ENCODE data around the gene C5orf24.

C5orf24 gene

GRCh38 chr5:134904610-134905245 lies 59.0 kb downstream of the C5orf24 start, which contains the start of gene PCBD2:
PCBD2 (plus strand) TSS chr5:134905131; CDS start chr5:134905140, 9 bp downstream.
- H3K9me3 ChIP-seq (ENCODE audit: severe bottlenecking) = no peaks in the 10 kb centered on the region
- peak; percentile 99 for TF ChIP-seq CTCF (IDR thresholded peaks at IDR 0.05; ENCODE audit: poor library complexity, severe bottlenecking)
- ATAC-seq (ENCODE audit: low read depth) (peak; percentile 86), DNase-seq (ENCODE audit: low spot score) (peak; percentile 93)
- H3K4me3 ChIP-seq (ENCODE audit: severe bottlenecking) = peak within 1 kb of the TSS; percentile 72
- peak within 1 kb of the TSS; percentile 90 for H3K27ac ChIP-seq (ENCODE audit: poor library complexity, severe bottlenecking)
- no peaks in the 10 kb centered on the region for H3K4me1 ChIP-seq (ENCODE audit: insufficient read depth, poor library complexity, severe bottlenecking)
- H3K27me3 ChIP-seq (ENCODE audit: insufficient read depth, poor library complexity, severe bottlenecking) = no peaks in the 10 kb centered on the region
- peaks cover 14% of the 10 kb centered on the region for H3K36me3 ChIP-seq (ENCODE audit: low read depth)

GRCh38 chr5:134905246-134905996 lies 59.7 kb downstream of the C5orf24 start:
- DNase-seq (ENCODE audit: low spot score) = peak; percentile 71
- ATAC-seq (ENCODE audit: low read depth) = peak; percentile 43
- H3K4me1 ChIP-seq (ENCODE audit: insufficient read depth, poor library complexity, severe bottlenecking) = no peaks in the 10 kb centered on the region
- TF ChIP-seq CTCF (IDR thresholded peaks at IDR 0.05; ENCODE audit: poor library complexity, severe bottlenecking) = peak; percentile 89
- H3K27ac ChIP-seq (ENCODE audit: poor library complexity, severe bottlenecking) = peak overlapping the region; percentile 90
- no peaks in the 10 kb centered on the region for H3K27me3 ChIP-seq (ENCODE audit: insufficient read depth, poor library complexity, severe bottlenecking)
- H3K36me3 ChIP-seq (ENCODE audit: low read depth) = peaks cover 13% of the 10 kb centered on the region
- H3K9me3 ChIP-seq (ENCODE audit: severe bottlenecking) = no peaks in the 10 kb centered on the region
- H3K4me3 ChIP-seq (ENCODE audit: severe bottlenecking) = peak overlapping the region; percentile 72

- DNase-seq (ENCODE audit: low spot score) = no peak
- no peaks in the 10 kb centered on the region for H3K9me3 ChIP-seq (ENCODE audit: severe bottlenecking)
- H3K4me1 ChIP-seq (ENCODE audit: insufficient read depth, poor library complexity, severe bottlenecking) = no peaks in the 10 kb centered on the region
- peaks cover 26% of the 10 kb centered on the region for H3K36me3 ChIP-seq (ENCODE audit: low read depth)
- H3K27ac ChIP-seq (ENCODE audit: poor library complexity, severe bottlenecking) = no peak overlapping the region
- H3K4me3 ChIP-seq (ENCODE audit: severe bottlenecking) = no peak overlapping the region
- H3K27me3 ChIP-seq (ENCODE audit: insufficient read depth, poor library complexity, severe bottlenecking) = no peaks in the 10 kb centered on the region
- TF ChIP-seq CTCF (IDR thresholded peaks at IDR 0.05; ENCODE audit: poor library complexity, severe bottlenecking) = no peak
- ATAC-seq (ENCODE audit: low read depth) = no peak
These were observed 61.0 kb downstream of the C5orf24 start for GRCh38 chr5:134906811-134907210.

All from RWPE2 (cell line).